BE2C (cell line): Measurements from ENCODE around the gene GPRC5A.

Experiments used
- DNase-seq: peaks from one replicate; pipeline ENCODE4 v3.0.0-alpha.2; 2020
- H3K27me3 ChIP-seq: fragments of 250-450 bp; sonication (Bioruptor Pico); 2 replicates; pipeline ENCODE4 v1.5.1; 2020; ENCODE audit warnings: mild to moderate bottlenecking
- H3K36me3 ChIP-seq: fragments of 250-450 bp; sonication (Bioruptor Pico); 2 replicates; pipeline ENCODE4 v1.5.1; 2020; ENCODE audit warnings: mild to moderate bottlenecking
- H3K4me1 ChIP-seq: fragments of 250-450 bp; sonication (Bioruptor Pico); 2 replicates; pipeline ENCODE4 v1.5.1; 2020
- H3K4me3 ChIP-seq: 2 replicates; pipeline ENCODE4 v1.5.1; 2011; ENCODE audit warnings: low read depth, low read length
- H3K9me3 ChIP-seq: fragments of 250-450 bp; sonication (Bioruptor Pico); 2 replicates; pipeline ENCODE4 v1.5.1; 2020
- TF ChIP-seq, protein P1 (sequence below): IDR thresholded peaks from 2 replicates; pipeline ENCODE4 v1.5.1; 2012; ENCODE audit warnings: mild to moderate bottlenecking, low read depth, low read length

Gene GPRC5A

DNA sequence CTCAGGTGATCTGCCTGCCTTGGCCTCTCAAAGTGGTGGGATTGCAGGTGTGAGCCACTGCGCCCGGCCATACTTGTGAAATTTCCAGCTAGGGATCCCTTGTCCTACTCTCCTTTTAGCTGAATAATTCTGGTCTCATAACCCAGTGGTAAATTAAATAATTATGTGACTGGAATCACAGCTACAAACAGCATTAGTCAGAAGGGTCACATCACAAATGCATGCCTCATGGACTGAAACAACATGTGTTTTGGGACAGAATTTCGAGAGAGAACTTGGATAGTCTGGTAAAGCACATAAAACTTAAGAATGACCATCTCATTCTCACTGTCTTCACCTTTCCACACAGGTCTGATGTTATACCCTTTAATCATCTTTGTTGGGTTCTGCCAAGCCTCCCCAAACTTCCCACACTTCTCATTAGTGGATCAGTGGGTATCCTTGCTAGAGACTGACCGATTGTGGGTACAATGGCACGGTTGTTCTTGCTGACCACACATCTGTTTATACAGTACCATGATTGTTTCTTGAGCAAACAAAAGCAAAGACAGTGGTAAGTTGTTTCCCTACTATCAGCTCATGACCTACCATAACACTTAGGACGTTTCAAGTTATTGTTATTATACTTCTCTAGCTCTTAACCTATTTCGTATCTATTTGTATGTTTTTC, 55.5 kb downstream of the GPRC5A start:
- H3K36me3 ChIP-seq: no peaks in the 10 kb centered on the region
- DNase-seq: no peak
- H3K4me3 ChIP-seq: no peak overlapping the region

DNA sequence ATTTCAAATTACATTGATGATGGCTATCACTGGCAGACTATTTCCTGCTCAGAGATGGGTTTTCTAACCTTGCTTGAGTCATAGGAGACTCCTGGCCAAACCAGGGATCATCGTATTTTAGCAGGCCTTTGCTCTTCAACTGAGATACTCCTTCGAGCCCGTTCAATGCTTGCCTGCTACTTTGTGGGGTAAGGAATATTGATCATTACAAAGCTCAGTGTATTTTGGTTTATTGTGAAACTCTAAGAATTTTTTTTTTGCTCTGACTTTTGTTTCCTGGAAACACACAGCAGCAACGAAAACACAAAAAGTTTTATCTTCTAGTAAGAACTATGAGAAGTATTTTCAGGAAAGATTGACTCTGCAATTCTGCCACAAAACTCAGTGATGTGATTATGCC, 56.5 kb downstream of the GPRC5A start:
- Histone ChIP-seq H3K27me3 (peaks cover 11% of the 10 kb centered on the region), H3K36me3 (no peaks in the 10 kb centered on the region), H3K4me3 (no peak overlapping the region), H3K9me3 (no peaks in the 10 kb centered on the region), H3K4me1 (no peaks in the 10 kb centered on the region)
- DNase-seq: no peak
- TF ChIP-seq, protein P1, sequence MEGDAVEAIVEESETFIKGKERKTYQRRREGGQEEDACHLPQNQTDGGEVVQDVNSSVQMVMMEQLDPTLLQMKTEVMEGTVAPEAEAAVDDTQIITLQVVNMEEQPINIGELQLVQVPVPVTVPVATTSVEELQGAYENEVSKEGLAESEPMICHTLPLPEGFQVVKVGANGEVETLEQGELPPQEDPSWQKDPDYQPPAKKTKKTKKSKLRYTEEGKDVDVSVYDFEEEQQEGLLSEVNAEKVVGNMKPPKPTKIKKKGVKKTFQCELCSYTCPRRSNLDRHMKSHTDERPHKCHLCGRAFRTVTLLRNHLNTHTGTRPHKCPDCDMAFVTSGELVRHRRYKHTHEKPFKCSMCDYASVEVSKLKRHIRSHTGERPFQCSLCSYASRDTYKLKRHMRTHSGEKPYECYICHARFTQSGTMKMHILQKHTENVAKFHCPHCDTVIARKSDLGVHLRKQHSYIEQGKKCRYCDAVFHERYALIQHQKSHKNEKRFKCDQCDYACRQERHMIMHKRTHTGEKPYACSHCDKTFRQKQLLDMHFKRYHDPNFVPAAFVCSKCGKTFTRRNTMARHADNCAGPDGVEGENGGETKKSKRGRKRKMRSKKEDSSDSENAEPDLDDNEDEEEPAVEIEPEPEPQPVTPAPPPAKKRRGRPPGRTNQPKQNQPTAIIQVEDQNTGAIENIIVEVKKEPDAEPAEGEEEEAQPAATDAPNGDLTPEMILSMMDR: no peak

More for the DNA sequence above, 55.5 kb downstream of the GPRC5A start:
- H3K27me3 ChIP-seq: peaks cover 11% of the 10 kb centered on the region
- no peaks in the 10 kb centered on the region for H3K9me3 ChIP-seq
- H3K4me1 ChIP-seq: no peaks in the 10 kb centered on the region
- TF ChIP-seq, protein P1: no peak

GRCh38 chr12:12951504-12951903, 60.1 kb downstream of the GPRC5A start:
- DNase-seq: no peak
- H3K36me3 ChIP-seq: no peaks in the 10 kb centered on the region
- H3K4me3 ChIP-seq: no peak overlapping the region
- TF ChIP-seq, protein P1: no peak
- H3K9me3 ChIP-seq: no peaks in the 10 kb centered on the region
- 0 out of 2 replicates have a peak, but pooled peaks cover 3% of the 10 kb centered on the region for H3K27me3 ChIP-seq
- H3K4me1 ChIP-seq: no peaks in the 10 kb centered on the region

DNA sequence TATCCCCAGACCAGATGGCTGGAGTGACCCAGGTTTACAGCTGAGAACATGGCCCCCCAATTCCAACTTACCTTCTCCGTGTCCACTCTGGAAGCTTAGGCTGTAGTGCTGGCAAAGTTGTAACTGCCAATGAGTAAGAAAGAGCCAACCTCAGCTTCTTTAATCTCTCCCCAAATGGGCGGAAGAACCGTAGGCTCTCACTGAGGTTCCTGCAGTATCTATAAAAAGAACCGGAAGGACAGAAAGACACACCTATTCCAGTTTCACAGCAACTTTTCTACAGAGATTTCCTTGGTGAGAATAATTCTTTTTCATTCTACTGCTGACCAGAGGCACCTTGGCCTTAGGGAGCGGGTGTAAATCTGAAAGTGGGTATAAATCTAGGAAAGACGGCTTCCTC, 60.7 kb downstream of the GPRC5A start, which contains the start of gene GPRC5D:
Gene GPRC5D, minus strand, starts transcription at position 135 of the 400 bp plus-strand sequence. CDS start 1,786 bp downstream, outside the sequence.
- Histone ChIP-seq H3K27me3 (no peaks in the 10 kb centered on the region), H3K4me3 (no peak within 1 kb of the TSS), H3K4me1 (no peaks in the 10 kb centered on the region), H3K36me3 (no peaks in the 10 kb centered on the region), H3K9me3 (no peaks in the 10 kb centered on the region)
- DNase-seq: no peak
- TF ChIP-seq, protein P1: no peak

DNA sequence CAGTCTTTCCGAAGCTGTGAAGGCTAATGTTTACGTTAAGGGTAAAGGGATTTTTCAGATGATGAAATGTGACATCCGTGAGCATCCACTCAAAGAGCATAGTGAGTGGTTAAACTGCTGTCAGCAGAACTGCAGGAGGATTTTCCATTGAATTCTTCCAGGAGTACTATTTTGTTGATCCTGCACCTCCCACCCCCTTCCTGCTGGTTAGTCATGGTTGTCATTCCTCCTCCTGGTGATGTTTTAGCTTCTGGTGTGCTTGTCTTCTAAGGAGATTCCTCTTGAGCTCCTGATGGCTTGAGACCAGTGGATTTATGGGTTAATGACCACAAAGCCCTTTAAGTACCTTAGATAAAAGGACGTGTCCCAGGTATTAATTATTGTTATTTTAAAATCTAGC, 63.0 kb downstream of the GPRC5A start:
- Histone ChIP-seq H3K36me3 (no peaks in the 10 kb centered on the region), H3K4me1 (no peaks in the 10 kb centered on the region), H3K27me3 (no peaks in the 10 kb centered on the region), H3K4me3 (no peak overlapping the region), H3K9me3 (no peaks in the 10 kb centered on the region)
- TF ChIP-seq, protein P1: no peak
- DNase-seq: no peak

DNA sequence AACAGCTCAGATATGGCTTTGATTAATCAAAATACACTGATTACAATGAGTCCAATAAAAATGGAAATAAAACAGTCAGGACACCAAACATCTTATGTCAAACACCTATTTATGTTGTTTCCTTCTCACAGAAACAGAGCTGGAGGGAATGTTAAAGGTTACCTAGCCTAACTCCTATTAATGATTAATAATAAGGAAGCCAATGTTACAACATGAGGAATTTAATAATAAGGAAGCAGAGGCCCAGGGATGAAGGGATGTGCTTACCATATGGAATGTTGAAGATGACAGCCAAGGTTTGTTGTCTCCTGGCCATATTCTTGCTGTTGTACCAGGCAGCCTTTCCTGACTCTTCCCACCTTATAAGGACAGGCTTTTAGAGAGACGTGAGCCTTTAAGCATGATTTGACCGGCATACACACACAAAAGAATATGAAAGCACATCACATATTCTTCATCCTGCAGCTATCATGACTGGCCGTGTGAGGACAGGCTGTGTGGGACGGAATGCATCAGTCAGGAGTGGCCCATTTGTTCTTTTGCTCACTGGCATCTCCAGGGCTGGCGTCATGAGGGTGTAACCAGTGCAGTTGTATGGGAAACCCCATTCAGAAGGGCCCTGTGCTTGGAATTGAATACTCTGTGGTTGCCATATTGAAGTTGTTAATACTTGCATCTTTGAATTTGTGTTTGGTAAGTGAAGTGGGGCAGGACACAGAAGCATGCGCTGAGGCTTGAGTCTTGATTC, 63.7 kb downstream of the GPRC5A start:
- no peaks in the 10 kb centered on the region for H3K9me3 ChIP-seq
- H3K27me3 ChIP-seq: no peaks in the 10 kb centered on the region
- H3K36me3 ChIP-seq: no peaks in the 10 kb centered on the region
- TF ChIP-seq, protein P1: no peak
- no peak for DNase-seq
- H3K4me1 ChIP-seq: no peaks in the 10 kb centered on the region
- no peak overlapping the region for H3K4me3 ChIP-seq
